OCI-LY7 (cell line): ENCODE measurements around the gene CDKN2B-AS1.

Experiments used
- CTCF ChIP-seq: fragments of 200-600 bp; sonication (generic); conservative IDR thresholded peaks from 2 replicates; pipeline ENCODE4 v1.5.1; 2014; ENCODE audit warnings: mild to moderate bottlenecking, antibody characterized with exemption, low read length, moderate library complexity, mixed read lengths
- EZH2phosphoT487 ChIP-seq: fragments of 200-600 bp; sonication (generic); IDR thresholded peaks from 2 replicates; pipeline ENCODE4 v1.6.1; 2018; ENCODE audit warnings: low read depth, borderline replicate concordance, mild to moderate bottlenecking, mixed run types, antibody characterized with exemption, low read length, moderate library complexity, mixed read lengths

- no peak for TF ChIP-seq CTCF
- TF ChIP-seq EZH2phosphoT487, result no peak
Measured at GRCh38 chr9:22097707-22098106, 103.1 kb downstream of the CDKN2B-AS1 start.
